HG02970 (cell line): ENCODE data around the gene ARFGEF2.

Experiments used
- ATAC-seq: cut with Tn5 transposase; IDR thresholded peaks from one replicate; pipeline ENCODE4 v1.9.1; 2021; ENCODE audit warnings: mild to moderate bottlenecking, moderate library complexity, moderate number of reproducible peaks; ENCODE audit not compliant: unreplicated experiment, low FRiP score

The ARFGEF2 gene

GRCh38 chr20:48898896-48899530 is 22.5 kb upstream of the ARFGEF2 start:
- ATAC-seq, result no peak

- no peak for ATAC-seq
These were observed 21.6 kb upstream of the ARFGEF2 start for GRCh38 chr20:48899881-48900280.

- no peak for ATAC-seq
These were observed 20.2 kb upstream of the ARFGEF2 start for GRCh38 chr20:48901326-48901725.

GRCh38 chr20:48903705-48904104 is 17.8 kb upstream of the ARFGEF2 start:
- no peak for ATAC-seq

GRCh38 chr20:48904566-48905296 is 16.8 kb upstream of the ARFGEF2 start:
- ATAC-seq, result no peak

- ATAC-seq, result no peak
These were observed 16.2 kb upstream of the ARFGEF2 start for GRCh38 chr20:48905297-48905647.

GRCh38 chr20:48906221-48906877 is 15.2 kb upstream of the ARFGEF2 start:
- no peak for ATAC-seq

GRCh38 chr20:48908656-48909319 is 12.7 kb upstream of the ARFGEF2 start:
- no peak for ATAC-seq

- no peak for ATAC-seq
These were observed 11.6 kb upstream of the ARFGEF2 start for GRCh38 chr20:48909910-48910309.

- ATAC-seq, result no peak
These were observed 11.1 kb upstream of the ARFGEF2 start for GRCh38 chr20:48910347-48910781.

GRCh38 chr20:48912065-48912464 is 9.4 kb upstream of the ARFGEF2 start:
- ATAC-seq, result peak; percentile 64

- no peak for ATAC-seq
These were observed 4.8 kb upstream of the ARFGEF2 start for GRCh38 chr20:48916699-48917098.

GRCh38 chr20:48919336-48919881 is 2.1 kb upstream of the ARFGEF2 start:
- ATAC-seq, result no peak

GRCh38 chr20:48919882-48920526 is 1.5 kb upstream of the ARFGEF2 start:
- ATAC-seq, result no peak

GRCh38 chr20:48920527-48921167 is 864 bp upstream of the ARFGEF2 start:
- no peak for ATAC-seq

- no peak for ATAC-seq
These were observed 641 bp downstream of the ARFGEF2 start for GRCh38 chr20:48921883-48922820.

- ATAC-seq, result no peak
These were observed 1.7 kb downstream of the ARFGEF2 start for GRCh38 chr20:48923149-48923718.

- no peak for ATAC-seq
These were observed 3.2 kb downstream of the ARFGEF2 start for GRCh38 chr20:48924756-48925109.

GRCh38 chr20:48926267-48926666 is 4.8 kb downstream of the ARFGEF2 start:
- no peak for ATAC-seq
